Measurements from ENCODE around the gene LENEP. TPM values are rescaled to one million over a fixed set of nuclear protein-coding genes. Genes with fewer than 3 reads are reported as not detected.

LENEP gene
- total and polyA plus RNA-seq, 2 of the 8 experiments (the other 6 are each of a cell fraction or from before 2014, with no cell fraction given) = 1.3 TPM; not detected in 1

DNA sequence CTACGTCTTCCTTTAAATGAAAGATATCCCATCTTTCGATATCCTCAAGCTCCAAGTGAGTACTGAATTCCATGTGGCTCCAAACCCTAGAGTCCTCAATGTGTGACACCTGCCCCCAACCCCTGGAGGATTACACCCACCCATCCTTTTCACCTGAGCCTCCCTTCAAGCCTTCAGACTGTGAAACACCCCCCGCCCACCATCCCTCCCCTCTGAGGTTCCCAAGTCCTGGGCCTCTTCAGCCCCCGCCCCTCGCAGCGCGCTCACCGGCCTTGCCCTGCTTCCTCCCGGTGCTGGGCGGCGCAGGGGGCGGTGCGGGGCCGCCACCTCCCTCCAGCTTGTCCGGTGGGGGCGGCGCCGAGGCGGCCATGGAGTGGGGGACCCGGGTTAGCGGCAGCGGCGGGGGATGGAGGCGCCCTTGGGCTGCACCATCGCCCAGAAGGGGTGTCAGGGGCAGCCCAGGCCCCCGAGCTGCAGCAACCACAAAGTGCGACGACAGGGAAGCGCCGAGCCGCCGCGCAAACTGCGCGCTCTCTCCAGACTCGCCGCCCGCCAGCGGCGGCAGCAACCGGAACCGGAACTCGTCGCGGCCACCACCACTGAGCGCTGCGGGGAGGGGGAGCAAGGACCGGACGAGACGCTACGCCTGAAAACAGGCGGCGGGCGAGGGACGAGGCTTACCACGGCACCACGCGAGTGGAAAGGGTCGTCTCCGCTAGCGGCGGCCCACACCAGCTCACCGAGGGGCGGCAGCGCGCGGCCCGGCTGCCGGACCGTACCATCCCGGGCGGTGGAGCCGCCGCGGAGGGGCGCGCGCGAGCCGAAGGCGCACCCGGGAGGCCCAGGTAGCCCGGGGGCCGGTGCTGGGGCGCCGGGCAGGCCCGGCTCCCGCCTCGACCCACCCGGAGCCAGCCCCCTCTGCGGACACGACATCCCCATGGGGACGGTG, 31.9 kb upstream of the LENEP start, which contains the start of gene PYGO2 (continued):
- TF ChIP-seq, protein P1, sequence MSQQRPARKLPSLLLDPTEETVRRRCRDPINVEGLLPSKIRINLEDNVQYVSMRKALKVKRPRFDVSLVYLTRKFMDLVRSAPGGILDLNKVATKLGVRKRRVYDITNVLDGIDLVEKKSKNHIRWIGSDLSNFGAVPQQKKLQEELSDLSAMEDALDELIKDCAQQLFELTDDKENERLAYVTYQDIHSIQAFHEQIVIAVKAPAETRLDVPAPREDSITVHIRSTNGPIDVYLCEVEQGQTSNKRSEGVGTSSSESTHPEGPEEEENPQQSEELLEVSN (IDR thresholded peaks at IDR 0.05) = peak; percentile 46; the same call in 1 of the 2 replicates
